ENCODE data around the gene SAE1.

- TF ChIP-seq CTCF (IDR thresholded peaks at IDR 0.05) (no peak), POLR2A (IDR thresholded peaks at IDR 0.05) (no peak)
These were observed 27.7 kb downstream of the SAE1 start for GRCh38 chr19:47158367-47158791.

Measured in stomach (tissue), 4 donors.